ENCODE measurements around the gene NOCT.
A peak's percentile ranks its signal among the peaks of the same experiment; 100 is the strongest.
"Not testable (repeated sequence)": the region's sequence is repeated elsewhere in the genome, so short reads cannot be mapped to it uniquely, and the experiment has no call there.

The NOCT gene

GRCh38 chr4:139053909-139054308 lies 38.3 kb downstream of the NOCT start:
- DNase-seq, result no peak

GRCh38 chr4:139054791-139055505 lies 39.4 kb downstream of the NOCT start:
- no peak for DNase-seq

GRCh38 chr4:139059026-139059425 lies 43.4 kb downstream of the NOCT start:
- DNase-seq, result not testable (repeated sequence)

- DNase-seq, result no peak
These were observed 45.0 kb downstream of the NOCT start for GRCh38 chr4:139060591-139060990.

- DNase-seq, result no peak
These were observed 60.6 kb downstream of the NOCT start for GRCh38 chr4:139076016-139076744.

- DNase-seq, result no peak
These were observed 62.2 kb downstream of the NOCT start for GRCh38 chr4:139077567-139078355.

- no peak for DNase-seq
These were observed 63.3 kb downstream of the NOCT start for GRCh38 chr4:139078926-139079325.

GRCh38 chr4:139082750-139083606 lies 67.4 kb downstream of the NOCT start:
- peak; percentile 95 for DNase-seq

- peak; percentile 35 for DNase-seq
These were observed 68.0 kb downstream of the NOCT start for GRCh38 chr4:139083607-139083955.

- DNase-seq, result peak; percentile 83
These were observed 68.6 kb downstream of the NOCT start for GRCh38 chr4:139083956-139084803.

GRCh38 chr4:139084804-139085093 lies 69.2 kb downstream of the NOCT start:
- DNase-seq, result no peak

- DNase-seq, result peak; percentile 4
These were observed 69.6 kb downstream of the NOCT start for GRCh38 chr4:139085141-139085540.

GRCh38 chr4:139092271-139092670 lies 76.7 kb downstream of the NOCT start:
- no peak for DNase-seq
